ENCODE results near the gene CELA3A. TPM values are rescaled to one million over a fixed set of nuclear protein-coding genes. Genes with fewer than 3 reads are reported as not detected.
"Not testable (repeated sequence)": the region's sequence is repeated elsewhere in the genome, so short reads cannot be mapped to it uniquely, and the experiment has no call there.

The CELA3A gene
- total and polyA plus RNA-seq, 12 donors = 1.6 to 9.4 (median 3.1) TPM; not detected in 7

DNA sequence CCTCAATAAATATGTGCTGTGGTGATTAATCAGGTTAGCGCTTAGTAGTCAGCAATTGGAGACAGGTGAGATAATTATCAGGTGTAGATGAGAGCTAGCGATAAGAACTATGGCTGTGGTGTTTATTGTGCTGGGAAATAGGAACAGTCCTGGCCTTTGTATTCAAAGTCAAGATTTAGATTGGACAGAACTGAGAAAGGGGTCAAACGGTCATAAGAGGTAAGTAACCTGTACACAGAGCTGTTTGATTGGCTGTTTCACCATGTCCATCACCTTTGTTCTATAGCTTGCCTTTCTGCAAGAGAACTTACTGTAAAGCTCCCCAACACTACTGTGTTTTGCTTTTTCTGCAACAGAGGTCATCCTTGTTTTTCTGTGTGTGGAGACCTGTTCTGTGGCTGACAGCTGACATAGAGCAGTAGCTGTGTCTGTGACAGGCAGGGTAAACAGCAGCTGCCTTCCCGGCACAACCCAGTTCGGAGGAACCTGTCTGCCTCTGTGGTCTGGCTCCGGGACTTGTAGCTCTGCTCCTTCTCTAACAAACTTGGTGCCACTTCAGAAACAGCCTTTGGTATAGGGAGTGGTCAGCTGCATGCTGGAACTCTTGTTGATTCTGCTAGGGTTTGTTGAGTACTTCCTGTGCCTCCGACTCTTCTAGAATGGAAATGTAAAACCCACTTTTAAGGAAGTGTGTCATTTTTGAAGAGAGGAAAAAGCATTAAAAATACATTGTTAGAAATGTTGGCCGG is 29.9 kb downstream of the CELA3A start:
- WGBS, 4 donors = 69 to 78% (median 73%) methylated on average over 8 of the region's 8 CpGs

DNA sequence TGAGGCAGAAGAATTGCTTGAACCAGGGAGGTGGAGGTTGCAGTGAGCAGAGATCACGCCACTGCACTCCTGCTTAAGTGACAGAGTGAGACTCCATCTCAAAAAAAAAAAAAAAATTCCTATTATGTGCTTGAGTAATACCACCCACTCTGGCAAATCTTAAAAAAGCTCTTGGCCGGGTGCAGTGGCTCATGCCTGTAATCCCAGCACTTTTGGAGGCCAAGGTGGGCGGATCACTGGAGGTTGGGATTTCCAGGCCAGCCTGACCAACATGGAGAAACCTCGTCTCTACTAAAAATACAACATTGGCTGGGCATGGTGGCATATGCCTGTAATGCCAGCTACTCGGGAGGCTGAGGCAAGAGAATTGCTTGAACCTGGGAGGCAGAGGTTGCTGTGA is 33.4 kb downstream of the CELA3A start:
- H3K36me3 ChIP-seq (replicated peaks in 1 of 2); H3K9me3 ChIP-seq (replicated peaks in 1 of 3); H3K4me3 ChIP-seq; intact Hi-C loops (cut with DNase I); DNase-seq; H3K4me1 ChIP-seq (replicated peaks in 1 of 2); H3K27me3 ChIP-seq; H3K27ac ChIP-seq: not testable (repeated sequence)
- WGBS, 4 donors = 74 to 93% (median 82%) methylated on average over 5 of the region's 5 CpGs

More for the DNA sequence above, 29.9 kb downstream of the CELA3A start:
- intact Hi-C loops (cut with DNase I) = no loop called here
- peaks cover 0 to 2% of the 10 kb centered on the region in 2 donors for H3K4me1 ChIP-seq (replicated peaks in 1 of 2)
- H3K36me3 ChIP-seq (replicated peaks in 1 of 2) = no peaks in the 10 kb centered on the region
- H3K4me3 ChIP-seq = no peak overlapping the region
- TF ChIP-seq POLR2A (IDR thresholded peaks at IDR 0.05) = no peak
- TF ChIP-seq, protein P1, sequence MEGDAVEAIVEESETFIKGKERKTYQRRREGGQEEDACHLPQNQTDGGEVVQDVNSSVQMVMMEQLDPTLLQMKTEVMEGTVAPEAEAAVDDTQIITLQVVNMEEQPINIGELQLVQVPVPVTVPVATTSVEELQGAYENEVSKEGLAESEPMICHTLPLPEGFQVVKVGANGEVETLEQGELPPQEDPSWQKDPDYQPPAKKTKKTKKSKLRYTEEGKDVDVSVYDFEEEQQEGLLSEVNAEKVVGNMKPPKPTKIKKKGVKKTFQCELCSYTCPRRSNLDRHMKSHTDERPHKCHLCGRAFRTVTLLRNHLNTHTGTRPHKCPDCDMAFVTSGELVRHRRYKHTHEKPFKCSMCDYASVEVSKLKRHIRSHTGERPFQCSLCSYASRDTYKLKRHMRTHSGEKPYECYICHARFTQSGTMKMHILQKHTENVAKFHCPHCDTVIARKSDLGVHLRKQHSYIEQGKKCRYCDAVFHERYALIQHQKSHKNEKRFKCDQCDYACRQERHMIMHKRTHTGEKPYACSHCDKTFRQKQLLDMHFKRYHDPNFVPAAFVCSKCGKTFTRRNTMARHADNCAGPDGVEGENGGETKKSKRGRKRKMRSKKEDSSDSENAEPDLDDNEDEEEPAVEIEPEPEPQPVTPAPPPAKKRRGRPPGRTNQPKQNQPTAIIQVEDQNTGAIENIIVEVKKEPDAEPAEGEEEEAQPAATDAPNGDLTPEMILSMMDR (IDR thresholded peaks at IDR 0.05) = no peak
- peak in 1 of 7 donors; percentile 67 for DNase-seq
- H3K9me3 ChIP-seq (replicated peaks in 1 of 3) = no peaks in the 10 kb centered on the region
- H3K27ac ChIP-seq = peak overlapping the region in 1 of 5 donors; percentile 30
- H3K27me3 ChIP-seq = no peaks in the 10 kb centered on the region

DNA sequence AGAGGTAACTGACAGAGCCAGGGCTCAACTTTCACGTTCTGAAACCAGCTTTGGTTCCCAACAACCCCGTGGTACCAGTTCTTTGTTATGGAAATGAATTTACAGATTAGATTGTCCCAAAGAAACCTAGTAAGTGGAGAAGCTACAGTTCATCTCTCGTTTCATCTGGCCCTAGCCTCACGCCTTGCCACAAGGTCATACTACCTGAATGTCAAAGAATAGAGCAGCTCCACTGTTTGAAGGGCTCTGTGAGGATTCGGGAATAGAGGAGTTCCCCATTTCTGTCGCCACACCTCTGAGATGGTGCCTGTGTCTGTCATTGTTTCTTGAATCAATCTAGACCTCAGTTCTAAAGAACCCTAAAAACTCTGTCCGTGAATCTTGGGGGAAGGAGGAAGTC is 36.1 kb downstream of the CELA3A start:
- H3K27me3 ChIP-seq = no peaks in the 10 kb centered on the region
- WGBS, 4 donors = 60 to 62% (median 62%) methylated on average over 7 of the region's 7 CpGs
- no peaks in the 10 kb centered on the region for H3K36me3 ChIP-seq (replicated peaks in 1 of 2)
- TF ChIP-seq, protein P1 (IDR thresholded peaks at IDR 0.05) = no peak
- no peak for TF ChIP-seq POLR2A (IDR thresholded peaks at IDR 0.05)
- H3K4me1 ChIP-seq (replicated peaks in 1 of 2) = no peaks in the 10 kb centered on the region
- intact Hi-C loops (cut with DNase I) = no loop called here
- DNase-seq = no peak
- no peak overlapping the region for H3K27ac ChIP-seq
- no peak overlapping the region for H3K4me3 ChIP-seq
- H3K9me3 ChIP-seq (replicated peaks in 1 of 3) = no peaks in the 10 kb centered on the region

DNA sequence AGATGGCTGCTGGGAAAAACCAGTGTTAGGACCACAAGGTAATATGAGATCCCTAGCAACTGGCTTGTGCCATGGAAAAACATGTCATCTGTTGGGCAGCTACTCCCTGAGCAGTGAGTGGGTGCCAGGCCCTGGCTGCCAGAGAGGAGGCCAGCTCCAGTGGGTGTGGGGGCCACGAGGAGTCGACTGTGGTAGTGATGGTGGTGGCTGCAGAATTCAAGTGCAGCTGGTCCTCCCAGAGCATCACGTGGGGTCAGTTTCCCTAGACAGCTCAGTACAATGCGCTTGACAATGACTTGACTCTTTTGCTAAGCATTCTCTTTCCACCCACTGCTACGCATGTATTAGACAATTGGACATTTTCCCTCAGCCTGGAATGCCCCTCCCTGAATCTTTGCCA is 36.6 kb downstream of the CELA3A start:
- intact Hi-C loops (cut with DNase I) = no loop called here
- Histone ChIP-seq H3K4me1 (replicated peaks in 1 of 2) (no peaks in the 10 kb centered on the region), H3K9me3 (replicated peaks in 1 of 3) (no peaks in the 10 kb centered on the region), H3K4me3 (no peak overlapping the region), H3K36me3 (replicated peaks in 1 of 2) (no peaks in the 10 kb centered on the region), H3K27me3 (no peaks in the 10 kb centered on the region), H3K27ac (no peak overlapping the region)
- TF ChIP-seq POLR2A (IDR thresholded peaks at IDR 0.05) = no peak
- TF ChIP-seq, protein P1 (IDR thresholded peaks at IDR 0.05) = no peak
- no peak for DNase-seq
- WGBS, 4 donors = 92 to 95% (median 93%) methylated on average over 2 to 5 of the region's 5 CpGs

Data from adrenal gland (tissue), 12 donors.